HG03432 (cell line): ENCODE measurements around the gene CUL7.
"Not testable (repeated sequence)": the region's sequence is repeated elsewhere in the genome, so short reads cannot be mapped to it uniquely, and the experiment has no call there.

ENCODE experiments used
- ATAC-seq: cut with Tn5 transposase; IDR thresholded peaks from one replicate; pipeline ENCODE4 v1.9.1; 2021; ENCODE audit warnings: mild to moderate bottlenecking, moderate library complexity; ENCODE audit not compliant: unreplicated experiment

Gene CUL7

DNA sequence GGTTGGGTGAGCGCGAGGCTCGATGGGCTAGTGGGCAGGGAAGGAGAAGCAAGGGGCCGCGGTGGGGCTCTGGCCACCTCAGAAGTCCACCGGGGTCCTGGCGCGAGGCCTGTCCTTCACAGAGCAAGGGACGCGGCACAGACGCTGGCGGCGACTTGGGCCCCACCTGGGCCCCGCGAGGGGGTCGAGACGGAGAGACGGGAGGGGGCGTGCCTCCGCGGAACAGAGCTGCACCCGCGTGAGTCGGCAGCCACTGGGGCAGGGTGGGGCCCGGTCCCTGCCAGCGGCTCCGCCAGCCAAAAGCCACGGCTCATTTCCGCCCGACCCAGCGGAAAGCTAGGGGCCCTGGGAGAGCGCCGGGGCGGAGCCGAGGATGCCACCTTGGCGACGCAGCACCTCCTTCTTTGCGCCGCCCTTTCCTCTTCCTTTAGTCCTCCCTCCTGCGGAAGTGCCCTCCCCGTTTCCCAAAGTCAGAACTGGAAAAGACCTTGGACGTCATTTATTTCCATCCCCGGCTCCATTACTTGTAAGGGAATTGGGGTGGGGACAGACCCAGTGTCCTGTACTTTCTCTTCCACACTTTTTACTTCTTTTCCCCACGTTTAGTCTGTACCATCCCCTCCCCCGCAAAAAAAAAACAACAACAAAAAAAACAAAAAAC, at the start of gene CUL7:
CUL7 (minus strand) TSS at position 307 of the 661 bp plus-strand sequence. CDS start 1,063 bp downstream, outside the sequence.
- ATAC-seq = peak; percentile 93

DNA sequence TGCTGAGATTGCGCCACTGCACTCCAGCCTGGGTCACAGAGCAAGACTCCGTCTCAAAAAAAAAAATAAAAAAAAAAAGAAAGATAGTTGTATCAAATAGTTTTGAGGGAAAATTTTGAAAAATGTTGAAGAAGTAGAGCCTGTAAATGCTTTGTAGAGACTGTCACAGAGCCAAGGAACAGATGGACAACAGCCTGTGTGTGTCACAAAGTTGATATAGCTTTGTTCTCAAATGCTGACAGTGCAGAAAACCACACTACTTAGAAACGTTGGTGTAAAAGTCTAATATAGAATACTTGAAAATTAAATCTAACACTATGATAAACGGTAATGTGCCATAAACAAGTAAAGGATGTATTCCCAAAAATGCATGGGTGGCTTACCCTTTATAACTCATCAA, 47.8 kb upstream of the CUL7 start:
- ATAC-seq = no peak

DNA sequence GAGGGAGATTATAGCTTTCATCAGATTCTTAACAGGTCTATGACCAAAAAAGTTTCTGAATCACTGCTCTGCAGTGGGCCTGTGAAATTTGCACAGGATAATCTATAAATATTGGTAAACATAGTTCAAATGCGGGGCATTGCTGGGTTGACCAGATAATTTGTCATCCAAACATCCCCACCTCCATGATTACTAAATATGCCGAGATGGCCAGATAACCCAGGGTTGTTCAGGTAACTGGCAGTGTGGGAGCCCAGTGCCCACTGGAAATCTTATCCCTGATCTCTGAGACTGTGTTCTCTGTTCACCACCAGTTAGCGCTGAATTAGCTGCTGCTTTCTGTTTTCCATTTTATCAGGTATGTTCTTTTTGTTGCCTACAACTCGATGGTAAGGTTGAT, 43.9 kb upstream of the CUL7 start:
- ATAC-seq = no peak

DNA sequence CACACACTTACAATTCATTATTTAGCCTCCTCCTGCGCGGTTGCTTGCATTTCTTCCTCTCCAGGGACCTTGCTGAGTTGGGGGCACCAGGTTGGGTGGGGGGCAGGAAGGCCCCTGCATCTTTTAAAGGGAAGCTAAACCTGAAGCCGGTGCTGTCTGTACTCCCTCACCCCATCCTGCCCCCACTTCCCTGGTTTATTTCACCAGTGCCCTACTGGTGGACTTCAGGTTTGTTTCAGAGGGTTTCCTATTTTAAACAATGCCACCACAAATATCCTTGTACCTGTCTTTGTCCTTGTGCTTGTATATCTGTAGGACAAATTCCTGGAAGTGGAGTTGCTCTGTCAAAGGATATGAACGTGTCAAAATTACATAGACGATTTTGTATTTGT, 43.4 kb upstream of the CUL7 start:
- ATAC-seq = no peak

DNA sequence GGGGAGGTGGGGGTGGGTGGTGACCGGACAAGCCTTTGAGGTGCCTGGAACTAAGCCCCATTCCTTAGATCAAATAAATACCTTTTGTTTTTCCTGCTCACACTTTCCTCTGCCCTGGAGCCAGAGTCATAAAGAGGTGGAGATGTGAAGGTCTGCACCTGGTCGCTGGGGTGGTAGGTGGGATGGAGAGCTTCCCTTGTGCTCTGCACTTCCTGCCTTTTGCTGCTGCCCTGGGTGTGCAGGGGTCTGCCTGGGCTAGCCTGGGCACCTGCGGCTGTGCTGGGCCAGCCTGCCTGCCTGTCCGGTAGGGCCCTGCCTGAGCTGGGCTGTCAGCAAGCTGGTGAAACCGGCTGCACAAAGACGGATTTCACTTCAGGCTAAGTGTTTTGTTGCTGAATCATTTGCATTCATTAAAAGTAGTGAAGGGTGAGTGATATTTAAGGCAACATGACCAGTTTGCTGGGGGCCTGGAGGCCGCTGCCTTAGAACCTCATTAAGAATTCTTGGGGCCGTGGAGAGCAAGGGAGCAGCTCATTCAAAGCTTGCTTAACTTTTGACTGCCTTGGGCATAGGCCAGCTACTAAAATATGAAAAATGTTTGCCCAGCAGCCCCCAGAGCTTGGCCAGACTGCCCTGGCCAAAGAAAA, 42.9 kb upstream of the CUL7 start:
- no peak for ATAC-seq

DNA sequence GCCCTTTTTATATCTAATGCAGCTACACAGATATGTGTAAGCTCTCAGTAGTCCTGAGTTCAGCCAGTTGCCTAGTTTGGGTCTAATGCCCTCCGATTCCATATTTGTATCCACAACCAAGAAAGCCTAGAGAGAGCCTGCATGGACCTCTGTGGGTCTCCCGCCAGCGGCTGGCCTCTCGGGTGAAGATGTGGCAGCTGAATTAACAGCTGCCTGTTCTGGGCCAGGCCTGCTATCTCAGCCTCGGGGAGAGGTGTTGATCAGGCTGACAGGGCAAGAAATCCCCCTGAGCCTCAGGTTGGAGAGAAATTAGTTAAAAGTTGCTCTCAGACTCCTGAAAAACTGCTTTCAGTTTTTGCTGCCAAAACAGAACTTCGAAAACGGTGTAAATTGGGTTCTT, 42.3 kb upstream of the CUL7 start:
- no peak for ATAC-seq

DNA sequence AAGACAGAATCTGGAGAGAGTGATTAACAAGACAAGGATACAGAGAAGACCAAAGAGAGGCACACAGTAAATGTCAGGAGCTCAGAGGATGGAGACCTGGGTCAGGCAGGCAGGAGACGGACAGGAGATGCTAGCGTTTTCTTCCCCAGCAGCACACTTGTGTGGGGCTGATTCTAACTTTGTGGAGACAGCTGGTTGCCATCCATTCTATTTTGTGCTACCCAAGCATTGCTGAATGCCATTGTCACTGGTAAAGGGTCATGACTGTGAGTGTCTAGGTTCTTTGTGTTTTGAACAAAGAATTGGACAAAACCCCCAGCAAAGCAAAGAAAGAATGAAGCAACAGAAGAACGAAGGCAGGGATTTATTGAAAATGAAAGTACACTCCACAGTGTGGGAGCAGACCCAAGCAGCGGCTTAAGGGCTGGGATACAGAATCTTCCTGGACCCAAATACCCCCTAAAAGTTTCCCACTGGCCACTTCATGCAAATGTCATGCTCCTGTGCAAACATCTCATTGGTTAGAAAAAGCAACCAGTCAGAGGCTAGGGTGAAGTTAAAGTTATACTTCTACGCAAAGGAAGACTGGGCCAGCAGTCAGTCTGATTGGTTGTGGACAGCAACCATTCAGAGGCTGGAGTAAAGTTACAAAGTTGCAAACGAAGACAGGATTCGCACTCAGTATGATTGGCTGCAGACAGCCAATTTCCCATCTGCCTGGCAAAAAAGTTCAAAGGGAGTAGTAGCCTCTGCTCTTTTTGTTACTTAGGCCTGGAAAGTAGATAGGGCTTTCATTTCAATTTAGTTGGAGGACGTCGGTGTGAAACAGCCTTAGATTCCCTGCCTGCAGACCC, 40.0 kb upstream of the CUL7 start:
- no peak for ATAC-seq

DNA sequence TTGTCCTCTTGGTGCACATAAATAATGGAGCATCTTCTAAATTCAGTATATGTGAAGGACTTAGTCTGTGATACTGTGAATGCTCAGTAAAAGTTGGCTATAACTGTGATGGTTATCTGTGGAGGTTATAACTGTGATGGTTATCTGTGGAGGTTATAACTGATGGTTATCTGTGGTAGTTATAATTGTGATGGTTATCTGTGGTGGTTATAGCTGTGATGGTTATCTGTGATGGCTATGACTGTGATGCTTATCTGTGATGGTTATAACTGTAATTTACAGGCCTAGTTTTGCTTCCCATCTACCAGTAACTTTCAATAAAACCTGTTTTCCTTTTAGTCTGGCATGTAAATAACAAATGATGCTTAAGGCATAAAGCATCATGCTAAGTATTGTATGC, 39.0 kb upstream of the CUL7 start:
- no peak for ATAC-seq

DNA sequence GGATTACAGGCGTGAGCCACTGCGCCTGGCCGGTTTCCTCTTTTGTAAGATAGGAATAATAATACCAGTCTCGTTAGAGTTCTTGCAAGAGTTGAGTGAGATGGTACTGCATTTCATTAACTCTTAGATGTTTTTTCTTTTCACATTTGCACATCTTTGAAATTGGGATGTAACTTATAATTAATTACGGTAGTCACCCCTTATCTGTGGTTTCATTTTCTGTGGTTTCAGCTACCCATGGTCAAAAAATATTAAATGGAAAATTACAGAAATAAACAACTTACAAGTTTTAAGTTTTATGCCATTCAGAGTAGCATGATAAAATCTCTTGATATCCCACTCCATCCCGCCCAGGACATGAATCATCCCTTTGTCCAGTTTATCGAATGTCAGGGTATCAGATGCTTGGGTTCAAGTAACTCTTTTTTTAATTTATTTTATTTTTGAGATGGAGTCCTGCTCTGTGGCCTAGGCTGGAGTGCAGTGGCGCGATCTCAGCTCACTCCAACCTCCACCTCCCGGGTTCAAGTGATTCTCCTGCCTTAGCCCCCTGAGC, 37.9 kb upstream of the CUL7 start:
- no peak for ATAC-seq

DNA sequence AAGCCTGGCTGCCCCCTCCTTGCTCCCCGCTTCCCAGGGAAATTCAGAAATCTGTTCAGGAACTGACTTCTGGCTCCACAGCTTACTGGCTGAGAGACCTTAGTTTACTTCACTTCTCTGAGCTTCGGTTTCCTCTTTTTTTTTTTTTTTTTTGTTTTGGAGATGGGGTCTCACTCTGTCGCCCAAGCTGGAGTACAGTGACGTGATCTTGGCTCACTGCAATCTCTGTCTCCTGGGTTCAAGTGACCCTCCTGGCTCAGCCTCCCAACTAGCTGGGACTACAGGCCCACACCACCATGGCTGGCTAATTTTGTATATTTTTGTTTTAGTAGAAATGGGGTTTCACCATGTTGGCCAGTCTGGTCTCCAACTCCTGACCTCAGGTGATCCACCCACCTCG, 37.4 kb upstream of the CUL7 start:
- no peak for ATAC-seq

DNA sequence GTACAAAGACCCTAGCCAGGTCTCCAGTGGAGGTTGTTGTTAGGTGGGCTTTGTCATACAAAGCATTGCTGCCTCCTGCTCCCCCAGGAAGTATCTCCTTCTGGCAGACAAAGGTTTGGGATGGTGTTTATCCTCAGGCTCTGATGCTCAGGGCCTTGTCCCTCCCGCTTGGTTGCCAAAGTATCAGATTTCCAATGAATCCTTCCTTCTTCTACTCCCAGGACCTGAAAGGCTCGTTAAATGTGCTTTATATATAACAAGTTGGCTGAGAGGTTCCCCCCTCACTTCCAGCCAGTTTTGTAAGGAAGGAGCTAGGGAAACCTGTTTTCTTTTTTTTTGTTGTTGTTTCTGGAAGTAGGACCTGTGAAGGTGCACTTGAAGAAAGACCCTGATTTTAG, 36.9 kb upstream of the CUL7 start:
- ATAC-seq = no peak

DNA sequence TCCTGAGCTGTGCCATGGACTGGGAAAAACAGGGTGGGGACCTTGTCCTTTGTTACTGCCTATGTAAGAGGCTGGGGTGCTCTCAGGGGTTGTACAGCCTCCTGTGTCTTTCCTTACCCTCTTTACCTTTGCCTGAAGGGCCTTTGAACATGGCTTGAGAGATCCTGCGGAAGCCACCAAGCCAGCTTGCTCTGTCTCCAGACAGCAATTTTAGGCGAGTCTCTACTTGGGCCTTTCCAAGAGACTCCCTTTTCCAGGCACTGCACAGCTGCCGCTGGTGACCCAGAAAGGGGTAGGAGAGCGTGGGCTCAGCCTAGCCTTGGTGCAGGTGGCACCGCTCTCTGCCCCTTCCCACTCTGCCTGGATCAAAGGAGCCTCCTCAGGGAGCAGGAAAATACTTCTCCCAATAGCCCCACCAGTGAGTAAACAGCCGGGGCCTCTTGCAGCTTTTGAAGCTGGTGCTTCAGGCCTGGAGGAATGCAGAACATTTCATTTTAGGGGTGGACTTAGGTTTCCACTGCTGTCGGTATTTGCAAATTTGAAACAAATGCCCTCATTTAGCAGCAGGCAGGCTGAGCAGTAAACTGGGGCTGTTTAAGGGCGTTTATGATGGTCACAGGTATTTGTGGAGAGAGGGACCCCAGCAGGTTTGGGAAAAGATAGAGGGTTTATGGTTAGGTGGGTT, 36.4 kb upstream of the CUL7 start:
- no peak for ATAC-seq

DNA sequence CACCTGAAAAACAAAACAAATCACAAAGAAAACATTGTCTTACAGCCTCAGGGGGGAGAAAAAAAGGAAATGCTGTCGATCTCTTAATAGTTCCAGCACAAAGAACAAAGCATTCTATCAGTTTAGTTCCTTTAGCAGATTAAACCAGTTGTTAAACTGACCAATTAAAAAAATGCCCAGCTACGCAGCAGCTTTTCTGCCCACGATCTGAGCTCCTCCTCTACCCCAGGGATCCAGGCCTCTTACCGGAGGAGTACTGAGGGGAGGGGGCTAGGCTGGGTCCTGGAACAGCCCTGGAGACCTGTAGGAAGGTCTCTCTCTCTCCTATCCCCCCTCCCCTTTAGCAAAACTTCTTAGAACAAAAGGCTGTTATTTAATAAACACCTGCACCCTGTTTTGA, 35.8 kb upstream of the CUL7 start:
- ATAC-seq = no peak

DNA sequence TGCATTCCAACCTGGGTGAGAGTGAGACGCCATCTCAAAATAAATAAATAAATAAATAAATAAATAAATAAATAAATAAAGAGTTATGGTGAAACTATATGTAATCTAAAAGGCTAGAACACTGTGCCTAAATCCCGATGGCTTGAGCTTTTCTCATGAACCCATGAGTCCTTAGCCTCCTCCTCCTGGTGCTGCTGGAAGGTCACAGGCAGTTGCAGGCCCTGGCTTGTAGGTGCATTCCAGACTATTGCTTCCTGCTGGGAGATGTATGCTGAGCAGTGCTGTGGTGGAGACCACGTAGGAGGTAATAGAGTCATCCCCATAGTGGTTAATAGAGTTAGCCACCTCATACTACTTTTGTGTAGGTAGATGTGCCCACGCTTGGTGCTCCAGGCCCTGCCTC, 35.0 kb upstream of the CUL7 start:
- no peak for ATAC-seq

DNA sequence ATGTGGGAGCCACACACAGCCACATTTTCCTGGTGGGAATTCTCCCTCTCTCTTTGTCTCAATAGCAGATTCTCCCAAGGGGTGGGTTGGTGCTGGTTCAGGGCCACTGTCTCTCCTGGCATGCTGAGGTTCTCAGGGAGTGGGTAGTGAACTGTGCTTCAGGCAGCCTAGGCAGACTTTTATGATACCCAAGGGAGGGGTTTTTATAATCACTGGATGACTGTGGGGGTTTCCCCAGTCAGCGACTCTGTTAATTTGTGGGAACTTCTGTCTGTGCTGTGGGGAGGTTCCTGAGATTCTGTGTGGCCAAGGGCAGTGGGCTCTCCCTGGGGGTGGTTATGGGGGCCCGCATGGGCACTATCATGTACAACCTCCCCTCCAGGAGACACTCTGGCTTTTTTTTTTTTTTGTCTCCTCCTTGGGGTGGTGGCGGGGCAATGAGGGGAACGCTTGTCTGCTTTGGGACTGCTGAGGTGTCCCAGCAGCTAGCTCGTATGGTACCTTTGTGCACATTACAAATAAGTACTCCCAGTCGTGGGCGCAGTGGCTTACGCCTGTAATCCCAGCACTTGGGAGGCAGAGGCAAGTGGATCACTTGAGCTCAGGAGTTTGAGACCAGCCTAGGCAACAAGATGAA, 32.5 kb upstream of the CUL7 start:
- ATAC-seq = peak; percentile 63

DNA sequence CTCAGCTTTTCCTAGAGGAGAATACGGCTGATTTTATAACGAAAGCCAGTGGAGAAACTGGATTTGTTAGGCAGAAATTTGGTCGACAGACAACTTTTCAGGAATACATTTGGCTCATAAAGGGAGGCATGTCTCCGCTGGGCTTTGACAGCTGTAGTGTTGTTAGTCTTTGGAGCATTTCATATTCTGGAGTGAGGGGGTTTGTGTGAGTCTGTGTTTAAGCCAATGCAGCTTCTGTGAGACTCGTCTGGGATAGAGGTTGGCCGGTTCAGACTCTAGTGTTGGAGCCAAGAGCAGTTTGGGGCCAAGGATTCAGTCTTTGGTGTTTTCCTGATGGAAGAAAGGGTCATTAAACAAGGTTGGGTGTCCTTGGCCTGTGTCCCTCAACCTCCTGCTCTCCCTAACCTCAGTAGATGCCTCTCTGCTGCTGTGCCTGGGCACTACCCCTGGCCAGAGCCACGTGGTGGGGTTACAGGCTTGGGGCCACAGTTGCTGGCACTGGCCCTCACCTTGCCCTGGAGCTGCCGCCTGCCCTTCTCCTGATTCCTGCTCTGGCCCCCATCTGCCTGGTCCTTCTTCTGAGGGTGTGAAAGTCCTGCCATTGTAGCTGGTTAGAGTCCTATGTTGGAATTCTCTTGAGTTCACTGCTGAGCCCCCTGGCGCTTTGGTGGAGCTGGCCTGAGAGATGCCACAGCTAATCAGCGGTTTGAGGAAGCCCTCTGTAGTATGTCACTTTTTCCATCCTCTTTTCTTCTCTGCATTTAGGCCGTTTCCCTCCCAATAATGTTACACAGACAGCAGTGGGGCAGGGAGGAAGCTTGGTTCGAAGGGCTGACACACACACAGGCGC, 29.4 kb upstream of the CUL7 start:
- no peak for ATAC-seq

DNA sequence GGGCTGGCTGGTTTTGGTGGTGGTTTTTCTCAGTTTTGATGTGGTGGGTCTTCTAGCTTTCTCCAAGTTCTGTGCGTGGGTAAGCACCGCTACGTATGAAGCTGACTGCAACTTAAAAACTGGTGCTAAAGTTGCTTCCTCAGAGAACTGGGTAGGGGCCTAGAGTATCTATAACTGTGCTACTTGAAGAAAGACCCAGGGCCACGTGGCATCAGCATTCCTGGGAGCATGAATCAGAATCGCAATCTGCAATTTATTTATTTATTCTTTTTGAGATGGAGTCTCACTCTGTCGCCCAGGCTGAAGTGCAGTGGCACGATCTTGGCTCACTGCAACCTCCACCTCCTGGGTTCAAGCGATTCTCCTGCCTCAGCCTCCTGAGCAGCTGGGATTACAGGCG, 28.3 kb upstream of the CUL7 start:
- ATAC-seq = not testable (repeated sequence)

DNA sequence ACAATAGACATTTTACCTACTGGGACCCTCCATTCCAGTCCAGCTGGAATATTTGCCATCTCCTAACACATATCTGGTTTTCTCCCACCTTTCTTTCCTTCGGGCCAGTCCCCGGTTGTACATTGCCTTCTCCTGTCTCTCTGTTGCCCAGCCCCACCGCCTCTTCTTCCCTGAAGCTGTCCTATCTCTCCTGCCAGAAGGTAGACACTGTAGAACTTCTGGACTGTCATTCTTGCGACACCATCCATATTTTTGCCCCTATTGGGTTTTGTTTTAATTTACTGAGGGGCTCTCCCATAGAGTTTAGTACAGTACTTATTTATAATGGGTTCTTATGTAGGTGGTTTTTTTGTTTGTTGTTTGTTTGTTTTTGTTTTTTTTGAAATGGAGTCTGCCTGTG, 27.4 kb upstream of the CUL7 start:
- no peak for ATAC-seq

DNA sequence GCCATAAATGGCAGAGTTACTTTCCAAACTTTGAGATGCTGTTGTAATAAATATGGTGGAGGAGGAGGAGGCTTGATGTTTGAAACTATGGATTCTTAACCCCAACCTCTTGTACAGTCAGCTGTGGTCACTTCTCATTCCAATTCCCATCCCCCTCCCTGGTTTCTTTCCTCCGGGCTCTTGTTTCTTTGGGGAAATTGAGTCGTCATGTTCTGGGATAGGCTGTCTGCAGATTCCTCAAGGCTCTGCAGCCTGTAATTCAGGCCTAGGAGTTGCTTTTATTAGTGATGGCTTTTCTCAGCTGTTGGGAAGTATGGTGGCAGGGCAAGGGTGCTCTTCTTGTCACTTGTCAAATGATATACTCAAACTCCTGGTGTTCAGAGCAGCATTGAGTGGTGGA, 25.0 kb upstream of the CUL7 start:
- ATAC-seq = no peak
